HepG2 (cell line): ENCODE results near the gene GGPS1. TPM values are rescaled to one million over a fixed set of nuclear protein-coding genes. Genes with fewer than 3 reads are reported as not detected.

ENCODE experiments used
- ATAC-seq: fragments of 200-7000 bp; cut with Tn5 transposase; 3 replicates; pipeline ENCODE4 v1.9.1; 2020; ENCODE audit warnings: mild to moderate bottlenecking, moderate library complexity
- BruUV-seq: library from RNA; stranded (reverse); fragments of 400-500 nt; replicated peaks from 2 replicates; lab custom pipeline; 2021; lab: Mats Ljungman, UMichigan
- CTCF ChIA-PET: fragments of 300-600 bp; formaldehyde crosslinking; extraction: SDS; loops from one replicate; lab custom pipeline; 2021; ENCODE audit warnings: low total read pairs, inconsistent platforms, low intra/inter-chr PET ratio; lab: Yijun Ruan, JAX
- POLR2A ChIA-PET: fragments of 350-600 bp; sonication (Branson Sonifier 250); formaldehyde crosslinking; loops from one replicate; lab custom pipeline; 2020; ENCODE audit warnings: antibody characterized with exemption, inconsistent platforms; lab: Yijun Ruan, JAX
- DNase-seq: peaks from one replicate; pipeline ENCODE4 v3.0.0-alpha.2; 2015; ENCODE audit warnings: low spot score
- FAIRE-seq: peaks from 3 replicates; lab custom pipeline; 2011; peaks lifted over from hg19 to GRCh38; lab: Jason Lieb, UNC
- H2AFZ ChIP-seq: one replicate; pipeline ENCODE4 v1.6.1; 2011; ENCODE audit warnings: low read length, inconsistent platforms
- H3K27ac ChIP-seq: fragments of 300-600 bp; 3 replicates; pipeline ENCODE4 v1.8.0; 2011; ENCODE audit warnings: mixed run types, mild to moderate bottlenecking, mixed read lengths, low read length, inconsistent platforms; ENCODE audit not compliant: insufficient read depth; ENCODE audit errors: extremely low read length
- H3K27me3 ChIP-seq, 2 experiments: fragments of 200-600 bp in 1 of 2; 2 replicates in 1 of 2; 3 replicates in 1 of 2; pipeline versions ENCODE4 v1.6.0 to v1.8.0; 2011; ENCODE audit warnings: low read length in 2 of 2, mild to moderate bottlenecking in 2 of 2, moderate library complexity in 2 of 2, inconsistent platforms in 1 of 2; ENCODE audit not compliant: insufficient read depth in 2 of 2, control insufficient read depth in 1 of 2
- H3K36me3 ChIP-seq, 2 experiments: fragments of 200-600 bp in 1 of 2; replicated peaks in 1 of 2; 2 replicates in 1 of 2; 3 replicates in 1 of 2; pipeline versions ENCODE4 v1.5.1 to v1.8.0; 2011; ENCODE audit warnings: low read length in 2 of 2, inconsistent platforms in 1 of 2; ENCODE audit not compliant: insufficient read depth in 2 of 2, control insufficient read depth in 1 of 2
- H3K4me1 ChIP-seq: 2 replicates; pipeline ENCODE4 v1.5.1; 2012; ENCODE audit warnings: low read length, inconsistent platforms; ENCODE audit not compliant: insufficient read depth
- H3K4me2 ChIP-seq: 2 replicates; pipeline ENCODE4 v1.6.0; 2011; ENCODE audit warnings: low read depth, low read length, inconsistent platforms
- H3K4me3 ChIP-seq, 3 experiments: fragments of 200-600 bp in 1 of 3; sonication (generic), shearing (Covaris generic) in 1 of 3; replicated peaks in 1 of 3; 2 replicates each; pipeline ENCODE4 v1.5.1; 2011 to 2016; ENCODE audit warnings: low read length in 3 of 3, inconsistent platforms in 2 of 3, low read depth in 2 of 3, mild to moderate bottlenecking in 2 of 3, control low read depth in 1 of 3, mixed read lengths in 1 of 3; ENCODE audit not compliant: insufficient read depth in 1 of 3
- H3K79me2 ChIP-seq: one replicate; pipeline ENCODE4 v1.6.1; 2011; ENCODE audit warnings: low read length, inconsistent platforms; ENCODE audit not compliant: insufficient read depth
- H3K9ac ChIP-seq: 2 replicates; pipeline ENCODE4 v1.6.0; 2011; ENCODE audit warnings: mild to moderate bottlenecking, low read depth, low read length, inconsistent platforms; ENCODE audit not compliant: insufficient read depth
- H3K9me3 ChIP-seq: 2 replicates; pipeline ENCODE4 v1.5.1; 2012; ENCODE audit warnings: mild to moderate bottlenecking, low read length
- H4K20me1 ChIP-seq: 2 replicates; pipeline ENCODE4 v1.6.0; 2011; ENCODE audit warnings: inconsistent platforms, mild to moderate bottlenecking, low read length, moderate library complexity; ENCODE audit not compliant: insufficient read depth
- CEBPG ChIP-seq: IDR thresholded peaks from 2 replicates; pipeline ENCODE4 v1.6.1; 2016
- ETV5 ChIP-seq: IDR thresholded peaks from 2 replicates; pipeline ENCODE4 v1.6.1; 2018; ENCODE audit warnings: missing biosample characterization, missing genetic modification reagents, inconsistent platforms, borderline replicate concordance
- HNRNPL ChIP-seq: fragments of 200-400 bp; formaldehyde crosslinking; IDR thresholded peaks from 2 replicates; pipeline ENCODE4 v1.6.1; 2017; ENCODE audit warnings: mild to moderate bottlenecking, low read depth, low read length
- IKZF1 ChIP-seq: fragments of 450-650 bp; IDR thresholded peaks from 2 replicates; pipeline ENCODE4 v1.7.1; 2016
- KDM3A ChIP-seq: IDR thresholded peaks from 2 replicates; pipeline ENCODE4 v1.6.1; 2018; ENCODE audit warnings: low read depth, missing compliant biosample characterization
- SAFB2 ChIP-seq: sonication (generic); formaldehyde crosslinking; IDR thresholded peaks from 2 replicates; pipeline ENCODE4 v1.5.1; 2020; ENCODE audit warnings: missing genetic modification reagents, low read depth, mild to moderate bottlenecking, borderline replicate concordance
- THAP11 ChIP-seq: IDR thresholded peaks from 2 replicates; pipeline ENCODE4 v1.6.1; 2016; ENCODE audit warnings: missing biosample characterization, missing genetic modification reagents
- ZFP36 ChIP-seq: fragments of 150-350 bp; IDR thresholded peaks from 2 replicates; pipeline ENCODE4 v1.6.1; 2018; ENCODE audit warnings: borderline replicate concordance, low read length, low read depth; ENCODE audit not compliant: partially characterized antibody
- ZFP41 ChIP-seq: sonication (generic); formaldehyde crosslinking; IDR thresholded peaks from 2 replicates; pipeline ENCODE4 v1.4.0; 2020; ENCODE audit warnings: mild to moderate bottlenecking, missing genetic modification reagents, borderline replicate concordance
- ZFX ChIP-seq: sonication (generic); formaldehyde crosslinking; IDR thresholded peaks from 2 replicates; pipeline ENCODE4 v1.4.0; 2020; ENCODE audit warnings: mild to moderate bottlenecking, low read depth, missing genetic modification reagents, moderate library complexity
- ZIK1 ChIP-seq: sonication (generic); formaldehyde crosslinking; IDR thresholded peaks from 2 replicates; pipeline ENCODE4 v1.5.0; 2020; ENCODE audit warnings: mild to moderate bottlenecking, low read depth, missing genetic modification reagents, borderline replicate concordance
- ZNF572 ChIP-seq: sonication (generic); formaldehyde crosslinking; IDR thresholded peaks from 2 replicates; pipeline ENCODE4 v1.5.1; 2020; ENCODE audit warnings: mild to moderate bottlenecking, missing genetic modification reagents
- ZNF709 ChIP-seq: sonication (generic); formaldehyde crosslinking; IDR thresholded peaks from 2 replicates; pipeline ENCODE4 v1.5.0; 2020; ENCODE audit warnings: mild to moderate bottlenecking, missing genetic modification reagents
- ZNF766 ChIP-seq: sonication (generic); formaldehyde crosslinking; IDR thresholded peaks from 2 replicates; pipeline ENCODE4 v1.5.0; 2020; ENCODE audit warnings: missing genetic modification reagents, borderline replicate concordance
- WGBS: methylation state at CpG from one replicate; pipeline ENCODE4 v1.1.6; 2017; ENCODE audit warnings: low lambda C conversion rate; 5-methylcytosine and 5-hydroxymethylcytosine counted together
- in situ Hi-C: cut with HindIII; loops from 2 replicates; pipeline ENCODE4 v1.10.0; 2017; ENCODE audit warnings: low pct_unique_long_range_greater_than_20kb; ENCODE audit not compliant: extremely low pct_ligation_motif_present
- intact Hi-C: fragments of 100-400 bp; cut with micrococcal nuclease; formaldehyde crosslinking; loops from one replicate; pipeline ENCODE4 v1.10.0; 2022; ENCODE audit not compliant: unreplicated experiment
- polyA plus RNA-seq, 8 experiments: library from polyadenylated mRNA; depleted of rRNA in 3 of 8; stranded (reverse) in 7 of 8; unstranded in 1 of 8; fragments of >200 nt; fragmentation: Illumina TruSeq in 4 of 8; extraction: Trizol in 4 of 8; gene quantifications; 2 replicates each; pipeline versions ENCODE4 v1.2.1 to v1.2.3, GENCODE V29; 2011 to 2016; ENCODE audit warnings: low read depth in 4 of 8, missing spikeins in 1 of 8, mixed read lengths in 1 of 8; ENCODE audit not compliant: insufficient read depth in 1 of 8
- total RNA-seq, 5 experiments: library from RNA; depleted of rRNA; stranded (reverse); fragments of >200 nt; fragmentation: Illumina TruSeq; extraction: Trizol; gene quantifications; 2 replicates each; pipeline ENCODE4 v1.2.3, GENCODE V29; 2016; ENCODE audit warnings: low read depth in 1 of 5
- TF ChIP-seq, protein P1 (sequence below), 2 experiments: IDR thresholded peaks; 2 replicates each; pipeline ENCODE4 v1.6.1; 2011 to 2012; ENCODE audit warnings: low read length in 2 of 2, borderline replicate concordance in 1 of 2, low read depth in 1 of 2, mild to moderate bottlenecking in 1 of 2, moderate library complexity in 1 of 2

GGPS1 gene
- total and polyA plus RNA-seq, 2 of the 13 experiments (the other 11 are each of a cell fraction or from before 2014, with no cell fraction given): 28.8 to 42.6 TPM

DNA sequence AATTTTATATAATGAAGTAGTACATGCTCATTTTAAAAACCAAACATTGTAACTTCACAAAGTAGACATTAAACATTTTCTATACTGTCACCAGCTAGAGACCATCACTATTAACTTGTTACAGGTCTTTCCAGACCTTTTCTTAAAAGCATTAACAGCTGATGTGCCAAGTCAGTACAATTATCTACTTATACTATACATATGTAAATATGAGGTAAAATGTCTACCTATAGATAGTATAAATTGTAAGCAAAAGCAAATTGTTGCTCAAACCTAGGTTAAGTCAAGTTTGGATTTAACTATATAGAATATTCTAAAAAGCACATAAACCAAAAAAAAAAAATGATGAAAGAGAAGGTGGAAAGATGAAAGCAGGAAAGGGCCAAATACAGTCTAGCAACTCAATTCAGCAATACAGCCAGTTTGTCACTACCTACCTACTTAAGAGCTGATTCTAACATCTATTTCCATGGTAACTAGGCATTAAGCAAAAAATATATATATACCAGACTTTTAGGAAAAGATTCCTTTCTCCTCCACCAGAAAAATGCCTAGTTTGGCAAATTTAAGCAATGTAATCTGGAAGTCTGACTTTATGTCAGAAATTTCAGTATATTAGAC is 34.9 kb upstream of the GGPS1 start:
- no peak overlapping the region for H3K4me3 ChIP-seq
- no peak for FAIRE-seq
- no peaks in the 10 kb centered on the region for H3K36me3 ChIP-seq
- H3K9ac ChIP-seq: no peak overlapping the region
- peak overlapping the region; percentile 1 for H3K27ac ChIP-seq
- CTCF ChIA-PET: no interaction called here
- H3K9me3 ChIP-seq: no peaks in the 10 kb centered on the region
- DNase-seq: no peak
- in situ Hi-C loops: no loop called here
- intact Hi-C loops: no loop called here
- no peak for ATAC-seq
- H3K4me1 ChIP-seq: peaks cover 52% of the 10 kb centered on the region
- no peaks in the 10 kb centered on the region for H3K27me3 ChIP-seq
- H2AFZ ChIP-seq: no peak overlapping the region
- no TSS peak for BruUV-seq
- peaks cover 48% of the 10 kb centered on the region for H4K20me1 ChIP-seq
- no peak overlapping the region for H3K4me2 ChIP-seq
- POLR2A ChIA-PET: no interaction called here
- H3K79me2 ChIP-seq: peaks cover 93% of the 10 kb centered on the region
- TF ChIP-seq ZNF572 (CRISPR knock-in tag) (no peak), ZFP41 (CRISPR knock-in tag) (no peak)

DNA sequence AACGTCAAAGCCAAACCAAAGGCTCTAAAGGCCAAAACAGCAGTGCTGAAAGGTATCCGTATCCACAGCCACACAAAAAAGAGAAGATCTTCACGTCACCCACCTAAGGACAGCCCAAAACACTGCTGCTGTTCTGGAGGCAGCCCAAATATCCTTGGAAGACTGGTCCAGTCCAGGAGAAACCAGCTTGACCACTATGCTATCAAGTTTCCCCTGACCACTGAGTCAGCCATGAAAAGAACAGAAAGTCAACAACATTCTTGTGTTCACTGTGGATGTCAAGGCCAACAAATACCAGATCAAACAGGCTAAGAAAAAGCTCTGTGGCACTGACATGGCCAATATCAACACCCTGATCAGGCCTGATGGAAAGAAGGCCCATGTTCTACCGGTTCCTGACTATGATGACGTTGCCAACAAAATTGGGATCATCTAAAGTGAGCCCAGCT is 32.4 kb upstream of the GGPS1 start:
- H3K27ac ChIP-seq: peak overlapping the region; percentile 57
- ChIA-PET POLR2A (interaction anchor here (1.1 to 1.5 kb wide), 3 partner anchors 8 to 121 kb away, joined by 3 to 11 read pairs (median 4); partner anchors contain the start of genes ARID4B and GGPS1), CTCF (no interaction called here)
- H3K4me3 ChIP-seq: no peak overlapping the region
- H3K9me3 ChIP-seq: no peaks in the 10 kb centered on the region
- intact Hi-C loops (no loop called here), in situ Hi-C loops (no loop called here)
- H2AFZ ChIP-seq: no peak overlapping the region
- peak overlapping the region; percentile 54 for H3K4me2 ChIP-seq
- WGBS: 28% methylated on average over 5 of the region's 5 CpGs
- ATAC-seq: peak; percentile 97
- DNase-seq: peak; percentile 92
- no TSS peak for BruUV-seq
- H3K4me1 ChIP-seq: peaks cover 71% of the 10 kb centered on the region
- FAIRE-seq: peak; percentile 85
- H3K36me3 ChIP-seq: no peaks in the 10 kb centered on the region
- no peak overlapping the region for H3K9ac ChIP-seq
- peaks cover 36% of the 10 kb centered on the region for H4K20me1 ChIP-seq
- H3K27me3 ChIP-seq: no peaks in the 10 kb centered on the region
- peaks cover 90% of the 10 kb centered on the region for H3K79me2 ChIP-seq
- TF ChIP-seq KDM3A (CRISPR knock-in tag) (no peak; the same call in 1 of the 2 replicates), ETV5 (CRISPR knock-in tag) (peak; percentile 41; the same call in 1 of the 2 replicates), THAP11 (CRISPR knock-in tag) (peak; percentile 49; the same call in 1 of the 2 replicates), SAFB2 (CRISPR knock-in tag) (no peak), CEBPG (CRISPR knock-in tag) (peak; percentile 62), ZNF766 (CRISPR knock-in tag) (0 out of 2 replicates have a peak, but pooled peaks have one; percentile 39), ZIK1 (CRISPR knock-in tag) (no peak), ZFX (CRISPR knock-in tag) (peak; percentile 65), ZFP36 (no peak), ZNF709 (CRISPR knock-in tag) (no peak), IKZF1 (no peak), HNRNPL (no peak)
- TF ChIP-seq, protein P1, sequence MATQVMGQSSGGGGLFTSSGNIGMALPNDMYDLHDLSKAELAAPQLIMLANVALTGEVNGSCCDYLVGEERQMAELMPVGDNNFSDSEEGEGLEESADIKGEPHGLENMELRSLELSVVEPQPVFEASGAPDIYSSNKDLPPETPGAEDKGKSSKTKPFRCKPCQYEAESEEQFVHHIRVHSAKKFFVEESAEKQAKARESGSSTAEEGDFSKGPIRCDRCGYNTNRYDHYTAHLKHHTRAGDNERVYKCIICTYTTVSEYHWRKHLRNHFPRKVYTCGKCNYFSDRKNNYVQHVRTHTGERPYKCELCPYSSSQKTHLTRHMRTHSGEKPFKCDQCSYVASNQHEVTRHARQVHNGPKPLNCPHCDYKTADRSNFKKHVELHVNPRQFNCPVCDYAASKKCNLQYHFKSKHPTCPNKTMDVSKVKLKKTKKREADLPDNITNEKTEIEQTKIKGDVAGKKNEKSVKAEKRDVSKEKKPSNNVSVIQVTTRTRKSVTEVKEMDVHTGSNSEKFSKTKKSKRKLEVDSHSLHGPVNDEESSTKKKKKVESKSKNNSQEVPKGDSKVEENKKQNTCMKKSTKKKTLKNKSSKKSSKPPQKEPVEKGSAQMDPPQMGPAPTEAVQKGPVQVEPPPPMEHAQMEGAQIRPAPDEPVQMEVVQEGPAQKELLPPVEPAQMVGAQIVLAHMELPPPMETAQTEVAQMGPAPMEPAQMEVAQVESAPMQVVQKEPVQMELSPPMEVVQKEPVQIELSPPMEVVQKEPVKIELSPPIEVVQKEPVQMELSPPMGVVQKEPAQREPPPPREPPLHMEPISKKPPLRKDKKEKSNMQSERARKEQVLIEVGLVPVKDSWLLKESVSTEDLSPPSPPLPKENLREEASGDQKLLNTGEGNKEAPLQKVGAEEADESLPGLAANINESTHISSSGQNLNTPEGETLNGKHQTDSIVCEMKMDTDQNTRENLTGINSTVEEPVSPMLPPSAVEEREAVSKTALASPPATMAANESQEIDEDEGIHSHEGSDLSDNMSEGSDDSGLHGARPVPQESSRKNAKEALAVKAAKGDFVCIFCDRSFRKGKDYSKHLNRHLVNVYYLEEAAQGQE (IDR thresholded peaks at IDR 0.05; ENCODE audit: borderline replicate concordance in 1 of 2, low read depth in 1 of 2, low read length in 2 of 2): no peak
